Endodermal cell (in vitro differentiated cells): ENCODE measurements around the gene WDR87. TPM values are rescaled to one million over a fixed set of nuclear protein-coding genes. Genes with fewer than 3 reads are reported as not detected.

Experiments used
- DNase-seq: peaks from one replicate; pipeline ENCODE4 v3.0.0-alpha.2; 2017
- H3K27ac ChIP-seq: 2 replicates; pipeline ENCODE4 v1.5.1; 2013; ENCODE audit warnings: mild to moderate bottlenecking, low read depth, low read length, moderate library complexity
- H3K27me3 ChIP-seq: 2 replicates; pipeline ENCODE4 v1.6.1; 2013; ENCODE audit warnings: mild to moderate bottlenecking, low read length, moderate library complexity; ENCODE audit not compliant: insufficient read depth, control insufficient read depth, poor library complexity, severe bottlenecking
- H3K36me3 ChIP-seq: 2 replicates; pipeline ENCODE4 v1.7.0; 2013; ENCODE audit warnings: mild to moderate bottlenecking, low read length, moderate library complexity; ENCODE audit not compliant: control insufficient read depth, insufficient read depth
- H3K4me1 ChIP-seq: one replicate; pipeline ENCODE4 v1.7.0; 2013; ENCODE audit warnings: low read length; ENCODE audit not compliant: control insufficient read depth, insufficient read depth
- H3K4me3 ChIP-seq: 2 replicates; pipeline ENCODE4 v1.5.1; 2013; ENCODE audit warnings: mild to moderate bottlenecking, low read length, moderate library complexity
- H3K9ac ChIP-seq: 2 replicates; pipeline ENCODE4 v1.6.1; 2013; ENCODE audit warnings: mild to moderate bottlenecking, low read length, moderate library complexity; ENCODE audit not compliant: poor library complexity, severe bottlenecking; ENCODE audit errors: extremely low read depth
- H3K9me3 ChIP-seq: 2 replicates; pipeline ENCODE4 v1.6.1; 2013; ENCODE audit warnings: mild to moderate bottlenecking, low read length, moderate library complexity; ENCODE audit not compliant: control insufficient read depth
- H3K27ac Mint-ChIP-seq: 2 replicates; pipeline ENCODE4 v1.8.0; 2020; ENCODE audit warnings: mixed read lengths
- H3K27me3 Mint-ChIP-seq: 2 replicates; pipeline ENCODE4 v1.8.0; 2021; ENCODE audit warnings: mild to moderate bottlenecking, mixed read lengths; ENCODE audit not compliant: insufficient read depth
- H3K36me3 Mint-ChIP-seq: 2 replicates; pipeline ENCODE4 v1.8.0; 2020; ENCODE audit warnings: low read depth, mixed read lengths
- H3K4me1 Mint-ChIP-seq: 2 replicates; pipeline ENCODE4 v1.8.0; 2020; ENCODE audit warnings: mixed read lengths
- H3K4me3 Mint-ChIP-seq: 2 replicates; pipeline ENCODE4 v1.8.0; 2020; ENCODE audit warnings: mild to moderate bottlenecking, moderate library complexity, mixed read lengths
- H3K9me3 Mint-ChIP-seq: 2 replicates; pipeline ENCODE4 v1.8.0; 2020; ENCODE audit warnings: mild to moderate bottlenecking, mixed read lengths
- CTCF ChIP-seq: fragments of 200-600 bp; sonication (generic); conservative IDR thresholded peaks from 2 replicates; pipeline ENCODE4 v1.5.0; 2021; ENCODE audit warnings: antibody characterized with exemption, mild to moderate bottlenecking
- WGBS, 2 experiments: methylation state at CpG; one replicate each; pipeline versions ENCODE4 v1.1.5 to v1.1.7; 2013; ENCODE audit warnings: missing lambda C conversion rate in 2 of 2, mixed read lengths in 1 of 2; ENCODE audit not compliant: insufficient coverage in 1 of 2, insufficient read length in 1 of 2; 5-methylcytosine and 5-hydroxymethylcytosine counted together
- total RNA-seq, 2 donors: library from RNA; stranded (reverse); fragmentation: NEBNext Ultra II Directional in 1 of 2; extraction: Animal tissue kit (Norgen Biotek cat#: 25700) in 1 of 2; gene quantifications; 2 replicates in 1 of 2; 3 replicates in 1 of 2; pipeline ENCODE4 v1.2.1, GENCODE V29; 2021

WDR87 gene
- total RNA-seq, 2 donors from 2014 or later, result not detected

- H3K36me3 ChIP-seq, result no peaks in the 10 kb centered on the region
- DNase-seq, result peak; percentile 70
- Mint-ChIP-seq H3K27ac (no peak overlapping the region), H3K9me3 (peaks cover 2% of the 10 kb centered on the region), H3K4me1 (peaks cover 43% of the 10 kb centered on the region), H3K4me3 (no peak overlapping the region), H3K36me3 (peaks cover 20% of the 10 kb centered on the region), H3K27me3 (no peaks in the 10 kb centered on the region)
- 70% methylated on average over 3 to 4 of the region's 4 CpGs for WGBS, 2 experiments
- TF ChIP-seq CTCF, result peak; percentile 51
- H3K9ac ChIP-seq, result no peak overlapping the region
- H3K27me3 ChIP-seq, result no peaks in the 10 kb centered on the region
- H3K4me3 ChIP-seq, result no peak overlapping the region
- H3K27ac ChIP-seq, result no peak overlapping the region
- peaks cover 13% of the 10 kb centered on the region for H3K4me1 ChIP-seq
- H3K9me3 ChIP-seq, result peaks cover 5% of the 10 kb centered on the region
Measured at GRCh38 chr19:37929355-37929923, 23.0 kb upstream of the WDR87 start.

GRCh38 chr19:37928527-37929286 is 22.3 kb upstream of the WDR87 start:
- H3K36me3 Mint-ChIP-seq, result peaks cover 16% of the 10 kb centered on the region
- H3K9ac ChIP-seq, result no peak overlapping the region
- H3K27ac ChIP-seq, result no peak overlapping the region
- no peaks in the 10 kb centered on the region for H3K36me3 ChIP-seq
- H3K4me1 Mint-ChIP-seq, result peaks cover 38% of the 10 kb centered on the region
- peak; percentile 72 for DNase-seq
- H3K4me3 Mint-ChIP-seq, result no peak overlapping the region
- no peak for TF ChIP-seq CTCF
- H3K9me3 ChIP-seq, result peaks cover 5% of the 10 kb centered on the region
- peaks cover 13% of the 10 kb centered on the region for H3K4me1 ChIP-seq
- 55 to 67% methylated on average over 4 to 5 of the region's 5 CpGs for WGBS, 2 experiments
- H3K9me3 Mint-ChIP-seq, result peaks cover 2% of the 10 kb centered on the region
- H3K27me3 ChIP-seq, result no peaks in the 10 kb centered on the region
- no peak overlapping the region for H3K4me3 ChIP-seq
- H3K27ac Mint-ChIP-seq, result peak overlapping the region; percentile 48
- no peaks in the 10 kb centered on the region for H3K27me3 Mint-ChIP-seq

GRCh38 chr19:37926711-37927110 is 20.3 kb upstream of the WDR87 start:
- H3K36me3 Mint-ChIP-seq, result peaks cover 19% of the 10 kb centered on the region
- H3K36me3 ChIP-seq, result no peaks in the 10 kb centered on the region

More at GRCh38 chr19:37926711-37927110, 20.3 kb upstream of the WDR87 start:
- no peak overlapping the region for H3K4me3 ChIP-seq
- Mint-ChIP-seq H3K4me1 (peaks cover 19% of the 10 kb centered on the region), H3K4me3 (no peak overlapping the region), H3K9me3 (peaks cover 2% of the 10 kb centered on the region), H3K27me3 (no peaks in the 10 kb centered on the region), H3K27ac (no peak overlapping the region)
- H3K27me3 ChIP-seq, result no peaks in the 10 kb centered on the region
- H3K9me3 ChIP-seq, result peaks cover 5% of the 10 kb centered on the region
- H3K4me1 ChIP-seq, result peaks cover 3% of the 10 kb centered on the region
- 90 to 96% methylated on average over 4 to 5 of the region's 5 CpGs for WGBS, 2 experiments
- no peak for TF ChIP-seq CTCF
- no peak overlapping the region for H3K9ac ChIP-seq
- H3K27ac ChIP-seq, result no peak overlapping the region
- no peak for DNase-seq
